HG03139 (cell line): ENCODE measurements around the gene KRT3.

Experiments used
- ATAC-seq: cut with Tn5 transposase; IDR thresholded peaks from one replicate; pipeline ENCODE4 v1.9.1; 2021; ENCODE audit not compliant: unreplicated experiment

The KRT3 gene

DNA sequence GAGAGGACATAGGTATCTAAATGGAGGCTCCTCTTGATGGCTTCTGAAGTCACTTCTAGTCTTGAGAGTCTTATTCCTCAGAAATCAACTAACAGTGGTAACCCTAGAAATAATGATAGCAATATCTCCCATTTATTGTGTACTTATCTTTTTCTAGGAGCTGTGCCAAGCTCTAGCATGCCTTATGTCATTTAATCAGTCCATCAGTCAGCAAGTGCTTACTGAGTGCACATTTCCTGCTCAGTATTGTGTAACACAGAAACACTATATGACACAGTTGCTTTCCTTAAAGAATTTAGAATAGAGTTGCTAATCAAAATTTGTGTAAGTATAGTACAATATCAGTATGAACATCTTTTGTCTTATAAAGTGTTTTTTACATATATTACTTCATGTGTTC is 55.3 kb downstream of the KRT3 start:
- no peak for ATAC-seq

DNA sequence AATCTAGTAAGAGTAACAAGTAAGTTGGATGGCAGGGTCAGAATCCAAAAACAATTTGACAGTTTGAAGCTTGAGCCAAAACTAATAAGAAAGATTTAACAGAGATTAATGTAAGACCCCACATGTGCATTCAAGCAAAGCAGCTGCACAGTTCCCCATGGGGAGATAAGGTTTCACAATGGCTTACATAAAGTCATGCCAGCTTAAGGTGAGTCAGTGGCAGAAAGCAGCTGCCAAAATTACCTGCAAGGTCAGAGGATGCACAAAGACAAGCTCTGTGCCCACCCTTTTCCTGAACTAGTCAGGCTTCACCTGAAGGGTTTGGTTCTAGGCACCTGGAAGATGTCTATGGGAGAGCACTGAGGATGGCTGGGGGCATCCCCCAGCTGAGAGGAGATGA is 56.0 kb downstream of the KRT3 start:
- ATAC-seq, result no peak
